SK-N-SH treated with all-trans-retinoic acid at 6 μM for 48 hours (cell line): ENCODE results near the gene DCDC1.

Source experiments
- ATAC-seq: fragments of 200-7000 bp; cut with Tn5 transposase; 3 replicates; pipeline ENCODE4 v1.9.1; 2020; ENCODE audit warnings: mild to moderate bottlenecking, moderate library complexity
- ARNTL ChIP-seq: fragments of 450-650 bp; formaldehyde crosslinking; IDR thresholded peaks from 2 replicates; pipeline ENCODE4 v1.5.0; 2020; ENCODE audit warnings: low read depth, mild to moderate bottlenecking, moderate library complexity, borderline replicate concordance
- BACH2 ChIP-seq: fragments of 250-450 bp; sonication (Bioruptor Pico); IDR thresholded peaks from 2 replicates; pipeline ENCODE4 v1.9.0; 2021; ENCODE audit warnings: mild to moderate bottlenecking, borderline replicate concordance
- CREB5 ChIP-seq: fragments of 250-450 bp; sonication (Bioruptor Pico); IDR thresholded peaks from 2 replicates; pipeline ENCODE4 v1.5.1; 2020; ENCODE audit warnings: low read depth, mild to moderate bottlenecking, moderate library complexity
- CSDC2 ChIP-seq: fragments of 250-450 bp; sonication (Bioruptor Pico); IDR thresholded peaks from 2 replicates; pipeline ENCODE4 v1.5.0; 2020; ENCODE audit warnings: mild to moderate bottlenecking, moderate library complexity
- ESRRG ChIP-seq: fragments of 250-450 bp; sonication (Bioruptor Pico); IDR thresholded peaks from 2 replicates; pipeline ENCODE4 v1.6.1; 2021; ENCODE audit warnings: mild to moderate bottlenecking
- GLIS3 ChIP-seq: fragments of 250-450 bp; sonication (Bioruptor Pico); IDR thresholded peaks from 2 replicates; pipeline ENCODE4 v1.5.0; 2020; ENCODE audit warnings: mild to moderate bottlenecking, moderate library complexity
- PPARA ChIP-seq: fragments of 250-450 bp; sonication (Bioruptor Pico); IDR thresholded peaks from 2 replicates; pipeline ENCODE4 v1.5.0; 2020; ENCODE audit warnings: mild to moderate bottlenecking, borderline replicate concordance
- RARB ChIP-seq: fragments of 250-450 bp; sonication (Bioruptor Pico); IDR thresholded peaks from 2 replicates; pipeline ENCODE4 v1.8.0; 2021; ENCODE audit warnings: mild to moderate bottlenecking, moderate library complexity
- TCF4 ChIP-seq: fragments of 250-450 bp; sonication (Bioruptor Pico); IDR thresholded peaks from 2 replicates; pipeline ENCODE4 v1.8.0; 2021; ENCODE audit warnings: mild to moderate bottlenecking, moderate library complexity, borderline replicate concordance
- TSHZ2 ChIP-seq: fragments of 250-450 bp; sonication (Bioruptor Pico); IDR thresholded peaks from 2 replicates; pipeline ENCODE4 v1.5.0; 2020; ENCODE audit warnings: mild to moderate bottlenecking, moderate library complexity
- ZC3H10 ChIP-seq: fragments of 250-450 bp; sonication (Bioruptor Pico); IDR thresholded peaks from 2 replicates; pipeline ENCODE4 v1.5.1; 2021; ENCODE audit warnings: mild to moderate bottlenecking, moderate library complexity
- ZFP3 ChIP-seq: fragments of 250-450 bp; sonication (Bioruptor Pico); IDR thresholded peaks from 2 replicates; pipeline ENCODE4 v1.5.0; 2020; ENCODE audit warnings: mild to moderate bottlenecking, moderate library complexity
- ZNF565 ChIP-seq: fragments of 450-650 bp; formaldehyde crosslinking; conservative IDR thresholded peaks from 2 replicates; pipeline ENCODE4 v1.5.0; 2020; ENCODE audit warnings: low read depth, mild to moderate bottlenecking, moderate library complexity
- ZNF70 ChIP-seq: fragments of 450-650 bp; formaldehyde crosslinking; IDR thresholded peaks from 2 replicates; pipeline ENCODE4 v1.5.0; 2020; ENCODE audit warnings: mild to moderate bottlenecking, moderate library complexity
- TF ChIP-seq, protein P1 (sequence below): fragments of 250-450 bp; sonication (Bioruptor Pico); IDR thresholded peaks from 2 replicates; pipeline ENCODE4 v1.8.0; 2020; ENCODE audit warnings: mild to moderate bottlenecking, moderate library complexity, borderline replicate concordance
- TF ChIP-seq, protein P2 (sequence below): fragments of 250-450 bp; sonication (Bioruptor Pico); IDR thresholded peaks from 2 replicates; pipeline ENCODE4 v1.8.0; 2021; ENCODE audit warnings: low read depth, mild to moderate bottlenecking, moderate library complexity, borderline replicate concordance
- TF ChIP-seq, protein P3 (sequence below): fragments of 250-450 bp; sonication (Bioruptor Pico); IDR thresholded peaks from 2 replicates; pipeline ENCODE4 v1.5.1; 2021; ENCODE audit warnings: mild to moderate bottlenecking, moderate library complexity

Gene DCDC1

DNA sequence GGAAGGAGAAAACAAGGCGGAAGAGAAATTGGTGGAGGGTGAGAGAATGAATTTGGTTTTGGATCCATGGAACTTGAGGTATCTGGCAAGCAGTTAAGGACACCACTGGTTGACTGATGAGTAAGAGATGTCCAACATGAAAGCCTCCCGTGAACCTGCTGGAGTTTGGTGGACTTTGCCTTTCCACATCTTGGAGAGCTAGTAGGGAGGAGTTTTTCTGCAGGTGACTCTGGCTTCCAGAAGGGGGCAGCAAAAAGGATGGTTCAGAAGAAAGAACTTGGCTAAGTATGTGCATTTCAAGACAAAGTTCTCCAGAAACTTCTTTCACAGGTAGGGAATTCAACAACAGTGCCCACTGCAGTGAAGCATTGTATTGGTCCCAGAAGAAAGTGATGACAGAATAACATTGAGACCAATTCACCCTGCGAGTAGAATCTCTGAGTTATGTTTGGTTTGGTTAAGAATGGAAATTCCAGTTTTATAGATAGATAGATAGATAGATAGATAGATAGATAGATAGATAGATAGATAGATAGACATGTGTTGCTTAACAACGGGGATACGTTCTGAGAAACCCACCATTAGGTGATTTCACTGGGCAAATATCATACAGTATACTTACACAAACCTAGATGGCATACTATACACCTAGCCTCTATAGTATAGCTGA is 28.5 kb downstream of the DCDC1 start (continued):
- TF ChIP-seq PPARA (CRISPR knock-in tag) (no peak), RARB (no peak), CSDC2 (no peak), ZNF565 (CRISPR knock-in tag) (no peak), GLIS3 (CRISPR knock-in tag) (no peak)

DNA sequence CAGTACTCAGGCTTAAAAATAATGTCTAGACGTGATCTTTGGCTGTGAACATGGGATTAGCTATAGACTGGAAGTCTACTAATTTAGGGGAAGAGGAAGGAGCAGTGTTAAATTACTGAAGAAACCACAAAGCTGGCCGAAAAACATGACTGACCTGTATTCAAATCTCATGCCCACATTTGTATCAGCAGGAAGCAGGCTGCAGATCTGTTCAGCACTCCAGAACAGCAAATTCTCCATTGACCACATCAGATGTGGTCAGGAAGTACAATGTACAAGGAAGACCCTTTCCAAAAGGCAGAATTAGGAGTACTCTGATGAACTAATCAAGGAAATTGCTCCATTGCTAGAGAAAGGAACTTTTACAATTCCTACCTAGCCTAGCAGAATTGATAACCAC is 31.7 kb downstream of the DCDC1 start:
- TF ChIP-seq PPARA (CRISPR knock-in tag), result no peak
- no peak for TF ChIP-seq ZC3H10
- no peak for TF ChIP-seq ARNTL (CRISPR knock-in tag)
- TF ChIP-seq BACH2, result no peak
- TF ChIP-seq ZFP3, result no peak
- TF ChIP-seq TCF4 (CRISPR knock-in tag), result no peak
- no peak for TF ChIP-seq ESRRG
- no peak for TF ChIP-seq CREB5
- TF ChIP-seq, protein P1, sequence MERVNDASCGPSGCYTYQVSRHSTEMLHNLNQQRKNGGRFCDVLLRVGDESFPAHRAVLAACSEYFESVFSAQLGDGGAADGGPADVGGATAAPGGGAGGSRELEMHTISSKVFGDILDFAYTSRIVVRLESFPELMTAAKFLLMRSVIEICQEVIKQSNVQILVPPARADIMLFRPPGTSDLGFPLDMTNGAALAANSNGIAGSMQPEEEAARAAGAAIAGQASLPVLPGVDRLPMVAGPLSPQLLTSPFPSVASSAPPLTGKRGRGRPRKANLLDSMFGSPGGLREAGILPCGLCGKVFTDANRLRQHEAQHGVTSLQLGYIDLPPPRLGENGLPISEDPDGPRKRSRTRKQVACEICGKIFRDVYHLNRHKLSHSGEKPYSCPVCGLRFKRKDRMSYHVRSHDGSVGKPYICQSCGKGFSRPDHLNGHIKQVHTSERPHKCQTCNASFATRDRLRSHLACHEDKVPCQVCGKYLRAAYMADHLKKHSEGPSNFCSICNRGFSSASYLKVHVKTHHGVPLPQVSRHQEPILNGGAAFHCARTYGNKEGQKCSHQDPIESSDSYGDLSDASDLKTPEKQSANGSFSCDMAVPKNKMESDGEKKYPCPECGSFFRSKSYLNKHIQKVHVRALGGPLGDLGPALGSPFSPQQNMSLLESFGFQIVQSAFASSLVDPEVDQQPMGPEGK, result no peak
- TF ChIP-seq ZNF70 (CRISPR knock-in tag), result no peak
- TF ChIP-seq GLIS3 (CRISPR knock-in tag), result no peak
- TF ChIP-seq RARB, result no peak
- no peak for ATAC-seq

DNA sequence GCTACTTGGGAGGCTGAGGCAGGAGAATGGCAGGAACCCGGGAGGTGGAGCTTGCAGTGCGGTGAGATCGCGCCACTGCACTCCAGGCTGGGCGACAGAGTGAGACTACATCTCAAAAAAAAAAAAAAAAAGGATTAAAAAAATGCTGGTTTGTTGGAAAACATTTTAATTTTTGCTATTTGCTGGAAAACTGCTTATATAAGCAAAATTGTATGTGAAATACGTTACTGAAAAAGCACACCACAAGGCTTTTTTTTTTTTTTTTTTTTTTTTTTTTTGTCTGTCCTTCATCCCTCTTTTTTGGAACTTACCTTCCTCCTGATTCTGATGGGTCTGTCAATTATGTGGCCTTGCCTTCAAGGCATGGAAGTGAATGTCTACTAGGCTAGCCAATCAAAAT is 40.8 kb downstream of the DCDC1 start:
- no peak for ATAC-seq
- TF ChIP-seq BACH2 (no peak), CREB5 (no peak), PPARA (CRISPR knock-in tag) (no peak), TSHZ2 (CRISPR knock-in tag) (no peak), RARB (no peak), ZNF70 (CRISPR knock-in tag) (no peak), TCF4 (CRISPR knock-in tag) (no peak)
- TF ChIP-seq, protein P2, sequence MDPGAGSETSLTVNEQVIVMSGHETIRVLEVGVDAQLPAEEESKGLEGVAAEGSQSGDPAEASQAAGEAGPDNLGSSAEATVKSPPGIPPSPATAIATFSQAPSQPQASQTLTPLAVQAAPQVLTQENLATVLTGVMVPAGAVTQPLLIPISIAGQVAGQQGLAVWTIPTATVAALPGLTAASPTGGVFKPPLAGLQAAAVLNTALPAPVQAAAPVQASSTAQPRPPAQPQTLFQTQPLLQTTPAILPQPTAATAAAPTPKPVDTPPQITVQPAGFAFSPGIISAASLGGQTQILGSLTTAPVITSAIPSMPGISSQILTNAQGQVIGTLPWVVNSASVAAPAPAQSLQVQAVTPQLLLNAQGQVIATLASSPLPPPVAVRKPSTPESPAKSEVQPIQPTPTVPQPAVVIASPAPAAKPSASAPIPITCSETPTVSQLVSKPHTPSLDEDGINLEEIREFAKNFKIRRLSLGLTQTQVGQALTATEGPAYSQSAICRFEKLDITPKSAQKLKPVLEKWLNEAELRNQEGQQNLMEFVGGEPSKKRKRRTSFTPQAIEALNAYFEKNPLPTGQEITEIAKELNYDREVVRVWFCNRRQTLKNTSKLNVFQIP, result no peak
- TF ChIP-seq, protein P1, result no peak
- TF ChIP-seq, protein P3, sequence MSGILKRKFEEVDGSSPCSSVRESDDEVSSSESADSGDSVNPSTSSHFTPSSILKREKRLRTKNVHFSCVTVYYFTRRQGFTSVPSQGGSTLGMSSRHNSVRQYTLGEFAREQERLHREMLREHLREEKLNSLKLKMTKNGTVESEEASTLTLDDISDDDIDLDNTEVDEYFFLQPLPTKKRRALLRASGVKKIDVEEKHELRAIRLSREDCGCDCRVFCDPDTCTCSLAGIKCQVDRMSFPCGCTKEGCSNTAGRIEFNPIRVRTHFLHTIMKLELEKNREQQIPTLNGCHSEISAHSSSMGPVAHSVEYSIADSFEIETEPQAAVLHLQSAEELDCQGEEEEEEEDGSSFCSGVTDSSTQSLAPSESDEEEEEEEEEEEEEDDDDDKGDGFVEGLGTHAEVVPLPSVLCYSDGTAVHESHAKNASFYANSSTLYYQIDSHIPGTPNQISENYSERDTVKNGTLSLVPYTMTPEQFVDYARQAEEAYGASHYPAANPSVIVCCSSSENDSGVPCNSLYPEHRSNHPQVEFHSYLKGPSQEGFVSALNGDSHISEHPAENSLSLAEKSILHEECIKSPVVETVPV (CRISPR knock-in tag), result no peak
